Caco-2 (cell line): Measurements from ENCODE around the gene BIRC7. TPM values are rescaled to one million over a fixed set of nuclear protein-coding genes. Genes with fewer than 3 reads are reported as not detected.

Source experiments
- BruUV-seq: library from RNA; stranded (reverse); fragments of 400-500 nt; replicated peaks from 2 replicates; lab custom pipeline; 2021; lab: Mats Ljungman, UMichigan
- CTCF ChIA-PET: fragments of 300-600 bp; sonication (Branson Sonifier 250); formaldehyde crosslinking; loops from one replicate; lab custom pipeline; 2022; ENCODE audit warnings: antibody characterized with exemption; lab: Charles Lee
- POLR2A ChIA-PET: fragments of 300-600 bp; sonication (Branson Sonifier 250); formaldehyde crosslinking; loops from one replicate; lab custom pipeline; 2022; ENCODE audit warnings: antibody characterized with exemption; lab: Charles Lee
- DNase-seq, 2 experiments: peaks; one replicate each; pipeline versions ENCODE4 v3.0.0 to v3.0.0-alpha.2; 2020 to 2022
- H3K27me3 ChIP-seq: replicated peaks from 2 replicates; pipeline ENCODE4 v1.6.0; 2011; ENCODE audit warnings: low read length; ENCODE audit not compliant: control insufficient read depth, insufficient read depth
- H3K36me3 ChIP-seq: 2 replicates; pipeline ENCODE4 v1.5.1; 2011; ENCODE audit warnings: low read length; ENCODE audit not compliant: control insufficient read depth, insufficient read depth
- H3K4me1 ChIP-seq: fragments of 250-450 bp; sonication (Bioruptor Pico); 2 replicates; pipeline ENCODE4 v1.5.1; 2020; ENCODE audit warnings: mild to moderate bottlenecking
- H3K4me3 ChIP-seq: 2 replicates; pipeline ENCODE4 v1.5.1; 2011; ENCODE audit warnings: low read depth, mild to moderate bottlenecking, control low read depth, low read length
- H3K9me3 ChIP-seq: fragments of 250-450 bp; sonication (Bioruptor Pico); 2 replicates; pipeline ENCODE4 v1.5.1; 2020; ENCODE audit warnings: mild to moderate bottlenecking, moderate library complexity
- H3K27ac Mint-ChIP-seq: one replicate; pipeline ENCODE4 v1.8.0; 2022; ENCODE audit warnings: mixed read lengths; ENCODE audit not compliant: unreplicated experiment
- H3K27me3 Mint-ChIP-seq: one replicate; pipeline ENCODE4 v1.8.0; 2022; ENCODE audit warnings: mixed read lengths; ENCODE audit not compliant: insufficient read depth, unreplicated experiment
- H3K36me3 Mint-ChIP-seq: one replicate; pipeline ENCODE4 v1.8.0; 2022; ENCODE audit warnings: mild to moderate bottlenecking, mixed read lengths; ENCODE audit not compliant: insufficient read depth, unreplicated experiment
- H3K4me1 Mint-ChIP-seq: one replicate; pipeline ENCODE4 v1.8.0; 2022; ENCODE audit warnings: low read depth, mixed read lengths; ENCODE audit not compliant: unreplicated experiment
- H3K4me3 Mint-ChIP-seq: one replicate; pipeline ENCODE4 v1.8.0; 2022; ENCODE audit warnings: mild to moderate bottlenecking, moderate library complexity, mixed read lengths; ENCODE audit not compliant: unreplicated experiment
- H3K9me3 Mint-ChIP-seq: one replicate; pipeline ENCODE4 v1.8.0; 2022; ENCODE audit warnings: mixed read lengths; ENCODE audit not compliant: unreplicated experiment
- intact Hi-C: fragments of 100-400 bp; cut with micrococcal nuclease; formaldehyde crosslinking; loops from one replicate; pipeline ENCODE4 v1.10.0; 2022; ENCODE audit not compliant: unreplicated experiment
- total RNA-seq: library from RNA; stranded (reverse); gene quantifications from 2 replicates; pipeline ENCODE4 v1.2.3, GENCODE V29; 2022
- TF ChIP-seq, protein P1 (sequence below), 2 experiments: fragments of 200-600 bp in 1 of 2; IDR thresholded peaks; 1 replicate in 1 of 2; 2 replicates in 1 of 2; pipeline versions ENCODE4 v1.5.1 to v1.8.0; 2011 to 2022; ENCODE audit warnings: antibody characterized with exemption in 1 of 2, control low read depth in 1 of 2, inconsistent platforms in 1 of 2, low read depth in 1 of 2, low read length in 1 of 2, mild to moderate bottlenecking in 1 of 2, moderate library complexity in 1 of 2; ENCODE audit not compliant: insufficient read depth in 1 of 2, severe bottlenecking in 1 of 2, unreplicated experiment in 1 of 2

BIRC7 gene
- total RNA-seq, 1 experiment from 2014 or later, result 0.54 TPM

DNA sequence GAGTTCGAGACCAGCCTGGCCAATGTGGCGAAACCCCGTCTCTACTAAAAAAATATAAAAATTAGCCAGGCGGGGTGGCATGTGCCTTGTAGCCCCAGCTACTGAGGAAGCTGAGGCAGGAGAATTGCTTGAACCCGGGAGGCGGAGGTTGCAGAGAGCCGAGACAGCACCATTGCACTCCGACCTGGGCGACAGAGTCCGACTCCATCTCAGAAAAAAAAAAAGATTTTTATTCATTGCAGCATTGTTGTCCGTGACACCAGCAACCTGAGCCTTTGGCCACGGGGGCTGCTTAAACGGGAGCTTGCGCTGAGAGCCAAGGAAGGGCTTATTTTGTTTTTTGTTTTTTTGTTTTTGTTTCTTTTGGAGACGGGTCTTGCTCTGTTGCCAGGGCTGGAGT is 44.2 kb downstream of the BIRC7 start:
- no peaks in the 10 kb centered on the region for H3K4me1 ChIP-seq
- peaks cover 100% of the 10 kb centered on the region for H3K36me3 Mint-ChIP-seq
- H3K36me3 ChIP-seq, result peaks cover 14% of the 10 kb centered on the region
- no peak overlapping the region for H3K4me3 Mint-ChIP-seq
- H3K4me1 Mint-ChIP-seq, result no peaks in the 10 kb centered on the region
- POLR2A ChIA-PET, result no interaction called here
- H3K27me3 ChIP-seq, result no peaks in the 10 kb centered on the region
- intact Hi-C loops, result no loop called here
- TF ChIP-seq, protein P1, sequence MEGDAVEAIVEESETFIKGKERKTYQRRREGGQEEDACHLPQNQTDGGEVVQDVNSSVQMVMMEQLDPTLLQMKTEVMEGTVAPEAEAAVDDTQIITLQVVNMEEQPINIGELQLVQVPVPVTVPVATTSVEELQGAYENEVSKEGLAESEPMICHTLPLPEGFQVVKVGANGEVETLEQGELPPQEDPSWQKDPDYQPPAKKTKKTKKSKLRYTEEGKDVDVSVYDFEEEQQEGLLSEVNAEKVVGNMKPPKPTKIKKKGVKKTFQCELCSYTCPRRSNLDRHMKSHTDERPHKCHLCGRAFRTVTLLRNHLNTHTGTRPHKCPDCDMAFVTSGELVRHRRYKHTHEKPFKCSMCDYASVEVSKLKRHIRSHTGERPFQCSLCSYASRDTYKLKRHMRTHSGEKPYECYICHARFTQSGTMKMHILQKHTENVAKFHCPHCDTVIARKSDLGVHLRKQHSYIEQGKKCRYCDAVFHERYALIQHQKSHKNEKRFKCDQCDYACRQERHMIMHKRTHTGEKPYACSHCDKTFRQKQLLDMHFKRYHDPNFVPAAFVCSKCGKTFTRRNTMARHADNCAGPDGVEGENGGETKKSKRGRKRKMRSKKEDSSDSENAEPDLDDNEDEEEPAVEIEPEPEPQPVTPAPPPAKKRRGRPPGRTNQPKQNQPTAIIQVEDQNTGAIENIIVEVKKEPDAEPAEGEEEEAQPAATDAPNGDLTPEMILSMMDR (IDR thresholded peaks at IDR 0.05; ENCODE audit: insufficient read depth in 1 of 2, low read depth in 1 of 2, low read length in 1 of 2, severe bottlenecking in 1 of 2, unreplicated experiment in 1 of 2), result no peak
- DNase-seq, result no peak
- no peak overlapping the region for H3K27ac Mint-ChIP-seq
- BruUV-seq, result no TSS peak
- no peaks in the 10 kb centered on the region for H3K27me3 Mint-ChIP-seq
- H3K9me3 ChIP-seq, result no peaks in the 10 kb centered on the region
- no peaks in the 10 kb centered on the region for H3K9me3 Mint-ChIP-seq
- CTCF ChIA-PET, result interaction anchor here (1.5 to 4.4 kb wide), 4 partner anchors 11 to 64 kb away, joined by 3 to 30 read pairs (median 4); partner anchors contain the start of gene YTHDF1
- H3K4me3 ChIP-seq, result no peak overlapping the region

DNA sequence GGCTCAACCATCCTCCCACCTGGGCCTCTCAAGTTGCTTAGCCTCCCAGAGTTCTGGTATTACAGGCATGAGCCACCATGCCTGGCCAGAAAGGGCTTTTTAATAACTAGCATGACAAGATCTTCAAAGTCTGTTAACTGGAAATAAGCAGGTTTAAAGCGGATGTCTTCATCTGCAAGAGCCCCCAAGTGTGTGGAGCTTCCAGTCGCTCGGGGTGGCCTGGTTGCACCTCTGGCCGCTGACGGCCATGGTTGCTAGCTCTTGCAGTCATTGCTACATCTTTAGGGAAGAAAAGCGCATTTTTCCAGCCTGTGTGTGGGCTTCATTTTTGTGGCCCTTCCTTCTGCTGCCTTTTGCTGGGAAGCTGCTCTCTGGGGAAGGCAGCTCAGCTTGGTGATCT is 44.7 kb downstream of the BIRC7 start:
- Mint-ChIP-seq H3K4me1 (no peaks in the 10 kb centered on the region), H3K27ac (no peak overlapping the region), H3K9me3 (no peaks in the 10 kb centered on the region), H3K4me3 (no peak overlapping the region), H3K27me3 (no peaks in the 10 kb centered on the region), H3K36me3 (peaks cover 99% of the 10 kb centered on the region)
- no TSS peak for BruUV-seq
- Histone ChIP-seq H3K4me3 (no peak overlapping the region), H3K4me1 (no peaks in the 10 kb centered on the region), H3K36me3 (peaks cover 16% of the 10 kb centered on the region), H3K27me3 (no peaks in the 10 kb centered on the region), H3K9me3 (no peaks in the 10 kb centered on the region)
- TF ChIP-seq, protein P1 (IDR thresholded peaks at IDR 0.05; ENCODE audit: insufficient read depth in 1 of 2, low read depth in 1 of 2, low read length in 1 of 2, severe bottlenecking in 1 of 2, unreplicated experiment in 1 of 2), result no peak
- intact Hi-C loops, result no loop called here
- CTCF ChIA-PET, result interaction anchor here (0.6 to 4.4 kb wide), 6 partner anchors 10 to 226 kb away, joined by 3 to 30 read pairs (median 4); partner anchors contain the start of gene YTHDF1
- POLR2A ChIA-PET, result no interaction called here
- no peak for DNase-seq

DNA sequence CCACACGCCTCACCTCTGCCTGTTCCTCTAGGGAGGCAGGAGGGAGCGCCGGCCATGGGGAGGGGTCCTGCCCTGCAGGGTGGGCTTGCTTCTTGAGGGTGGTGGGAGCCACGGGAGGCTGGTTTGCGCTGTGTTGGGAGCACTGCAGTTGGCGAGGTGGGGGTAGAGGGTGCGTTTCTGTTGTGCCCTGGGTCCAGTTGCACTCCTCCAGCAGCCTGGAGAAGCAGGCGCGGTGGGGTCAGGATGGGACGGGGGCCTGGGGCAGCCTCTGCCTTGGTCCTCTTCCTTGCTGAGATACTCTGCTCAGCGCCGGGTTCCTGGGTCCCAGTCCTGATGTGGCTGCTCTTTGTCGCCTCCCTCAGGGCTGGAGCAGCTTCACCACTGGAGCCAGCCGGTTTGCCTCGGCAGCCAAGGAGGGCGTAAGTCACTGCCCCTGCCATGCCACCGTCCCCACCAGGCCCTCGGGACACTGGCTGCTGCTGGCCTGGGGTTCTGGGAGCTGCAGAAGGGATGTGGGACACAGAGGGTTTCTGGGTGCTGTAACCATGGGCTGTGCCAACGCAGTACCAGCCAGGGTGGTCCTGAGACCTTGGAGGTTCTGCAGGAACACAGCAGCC is 45.3 kb downstream of the BIRC7 start:
- TF ChIP-seq, protein P1 (IDR thresholded peaks at IDR 0.05; ENCODE audit: insufficient read depth in 1 of 2, low read depth in 1 of 2, low read length in 1 of 2, severe bottlenecking in 1 of 2, unreplicated experiment in 1 of 2), result peak; percentile 61 to 79
- Mint-ChIP-seq H3K27me3 (no peaks in the 10 kb centered on the region), H3K4me1 (no peaks in the 10 kb centered on the region), H3K9me3 (no peaks in the 10 kb centered on the region), H3K4me3 (no peak overlapping the region), H3K27ac (no peak overlapping the region), H3K36me3 (peaks cover 99% of the 10 kb centered on the region)
- Histone ChIP-seq H3K4me1 (no peaks in the 10 kb centered on the region), H3K27me3 (no peaks in the 10 kb centered on the region), H3K9me3 (no peaks in the 10 kb centered on the region), H3K36me3 (peaks cover 16% of the 10 kb centered on the region), H3K4me3 (no peak overlapping the region)
- intact Hi-C loops, result no loop called here
- DNase-seq, result peak in 1 of 2 experiments; percentile 64
- ChIA-PET CTCF (interaction anchor here (0.6 to 4.4 kb wide), 10 partner anchors 10 to 257 kb away, joined by 3 to 30 read pairs (median 3); partner anchors contain the start of gene YTHDF1), POLR2A (interaction anchor here (0.6 kb wide), 1 partner anchor 45 kb away, joined by 3 read pairs; the partner anchor contains the start of gene BIRC7)
- BruUV-seq, result no TSS peak
